Measurements from ENCODE around the gene MACROH2A1.

MACROH2A1 gene

GRCh38 chr5:135396459-135397055 is 2.5 kb downstream of the MACROH2A1 start:
- DNase-seq = no peak

DNA sequence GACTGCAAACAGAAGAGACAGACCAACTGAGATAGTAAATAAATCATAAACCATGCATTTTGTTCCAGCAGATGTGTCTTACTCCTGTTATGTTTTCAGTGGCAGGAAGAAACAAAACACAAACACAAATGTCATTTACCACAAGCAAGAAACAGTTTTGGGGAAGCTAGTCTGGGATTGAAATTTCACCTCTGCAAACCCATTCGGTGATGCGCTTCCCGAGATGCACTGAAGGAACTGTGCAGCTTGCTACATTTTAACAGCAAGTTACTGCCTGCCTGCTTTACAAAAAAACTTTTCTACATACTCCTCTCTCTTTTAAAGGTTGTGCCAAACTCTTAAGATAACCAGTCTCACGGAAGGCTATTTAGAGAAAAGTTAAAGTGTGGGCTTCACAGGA is 3.2 kb downstream of the MACROH2A1 start:
- no peak for DNase-seq

GRCh38 chr5:135395451-135395850 is 3.6 kb downstream of the MACROH2A1 start:
- no peak for DNase-seq

DNA sequence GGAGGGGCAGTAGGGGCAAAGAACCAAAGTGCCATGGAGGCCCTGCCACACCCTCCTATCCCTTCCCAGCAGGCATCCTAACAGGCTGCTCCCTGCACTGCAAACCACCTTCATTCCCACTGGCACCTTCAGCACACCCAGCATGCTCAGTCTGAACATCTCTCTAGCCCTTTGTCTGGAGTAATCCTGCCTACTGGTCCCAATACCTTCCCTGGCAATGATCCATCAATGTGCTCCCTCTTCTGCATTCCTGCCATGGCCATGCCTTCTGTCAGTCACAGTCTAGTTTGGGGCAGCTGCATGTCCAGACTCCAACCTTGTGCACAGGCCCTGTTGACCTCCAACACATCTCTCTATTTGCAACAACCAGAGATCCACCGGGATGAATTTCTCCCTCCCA is 4.9 kb downstream of the MACROH2A1 start:
- DNase-seq = no peak

DNA sequence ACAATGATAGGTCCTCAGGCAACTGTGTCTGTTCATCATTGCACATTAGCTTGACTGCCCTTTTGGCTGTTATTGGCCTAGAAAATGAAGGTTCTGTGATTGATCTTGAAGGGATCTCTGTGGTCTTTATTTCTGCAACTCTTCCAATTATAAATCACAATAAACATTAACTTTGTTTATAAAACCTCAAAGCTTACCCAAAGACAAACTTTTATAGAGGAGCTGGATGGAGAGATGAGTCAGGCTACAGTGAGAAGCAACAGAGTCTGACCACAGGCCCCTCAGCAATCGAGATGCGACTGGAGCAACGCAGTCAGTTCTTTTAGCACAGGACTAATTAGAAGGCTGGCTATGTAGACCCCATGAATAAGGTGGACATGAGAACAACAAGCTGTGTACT is 5.3 kb downstream of the MACROH2A1 start:
- no peak for DNase-seq

DNA sequence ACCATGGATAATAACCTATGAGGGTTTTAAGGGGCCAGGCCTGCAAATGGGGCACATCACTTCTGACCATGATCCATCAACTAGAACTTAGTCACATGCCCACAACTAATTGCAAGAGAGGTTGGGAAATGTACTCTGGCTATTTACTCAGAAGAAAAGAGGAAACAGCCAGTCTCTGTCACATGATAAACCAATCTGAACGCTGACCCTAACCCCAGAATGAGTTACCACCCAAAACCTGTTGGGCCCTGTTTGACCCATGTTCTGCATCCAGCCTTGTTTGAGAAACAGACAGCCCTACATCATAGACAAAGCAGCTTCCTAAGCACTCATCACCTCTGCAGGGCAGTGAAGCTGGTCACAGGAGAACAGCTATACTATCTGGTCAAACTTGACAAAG is 5.8 kb downstream of the MACROH2A1 start:
- no peak for DNase-seq

- no peak for DNase-seq
Observed at GRCh38 chr5:135392256-135392655, 6.8 kb downstream of the MACROH2A1 start.

DNA sequence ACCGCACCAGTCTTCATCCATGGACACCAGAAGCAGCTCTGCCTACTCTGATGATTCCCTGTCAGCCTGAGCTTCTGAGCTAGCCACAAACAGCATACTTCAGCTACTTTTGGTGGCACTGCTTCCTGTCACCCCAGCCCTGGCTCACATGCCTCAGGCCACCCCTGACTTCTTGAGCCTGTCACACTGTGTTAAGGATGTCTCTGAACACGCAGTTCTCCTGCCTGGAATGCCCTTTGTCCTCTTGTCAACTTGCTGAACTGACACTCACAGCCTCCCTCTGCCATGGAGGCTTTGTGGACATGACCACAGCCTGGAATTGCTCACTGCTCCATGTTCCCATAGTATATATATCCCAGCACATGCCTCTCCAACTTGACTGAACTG is 7.2 kb downstream of the MACROH2A1 start:
- no peak for DNase-seq

DNA sequence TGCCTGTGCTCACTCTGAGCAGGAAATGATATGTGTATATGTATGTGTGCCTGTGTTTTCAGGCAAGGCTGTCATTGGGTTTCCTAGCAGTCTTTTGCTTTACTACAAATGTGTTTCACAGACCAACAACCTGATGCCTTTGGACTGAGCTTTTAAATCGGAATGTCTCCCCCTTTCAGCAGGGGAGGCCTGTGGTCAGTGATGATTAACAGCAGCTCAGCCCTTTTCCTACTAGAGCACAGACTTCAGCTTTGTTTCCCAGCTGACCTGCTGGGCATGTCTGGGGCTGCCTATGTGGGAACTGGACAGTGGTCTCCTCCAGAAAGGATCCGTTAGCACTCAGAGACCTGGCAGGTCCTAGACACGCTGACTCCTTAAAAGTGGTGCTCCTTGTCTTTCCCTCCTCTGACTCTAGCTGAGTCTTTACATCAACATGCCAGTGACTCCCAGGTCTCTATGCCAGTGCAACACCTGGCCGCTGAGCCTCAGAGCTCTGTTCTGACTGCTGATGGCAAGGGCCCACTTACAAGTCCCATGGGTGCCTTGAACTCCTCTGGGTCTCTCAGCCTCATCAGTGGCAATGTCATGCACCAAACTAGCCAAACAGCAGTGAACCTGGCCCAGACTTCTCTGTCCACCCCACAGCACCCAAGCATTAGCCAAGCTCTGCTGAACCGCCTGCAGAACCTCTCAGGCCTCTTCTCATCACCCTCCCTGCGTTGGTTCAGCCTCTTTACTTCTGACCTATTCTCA is 7.7 kb downstream of the MACROH2A1 start:
- DNase-seq = no peak

GRCh38 chr5:135388860-135389435 is 10.1 kb downstream of the MACROH2A1 start:
- no peak for DNase-seq

DNA sequence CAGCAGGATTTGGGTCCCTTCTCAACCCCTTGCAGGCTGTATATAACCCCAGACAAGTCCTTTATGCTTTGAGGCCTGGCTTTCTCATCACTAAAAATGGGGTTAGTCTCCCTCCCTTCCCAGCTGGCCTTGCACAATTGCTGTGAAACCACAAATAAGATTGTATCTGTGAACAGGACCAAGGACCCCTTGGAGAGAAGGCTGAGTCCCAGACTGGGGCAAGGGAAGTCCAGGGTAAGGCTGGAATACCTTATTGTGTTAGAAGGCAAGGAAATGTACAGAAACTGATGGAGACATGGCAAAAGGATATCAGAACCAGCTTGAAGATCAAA is 11.4 kb downstream of the MACROH2A1 start:
- DNase-seq = no peak

DNA sequence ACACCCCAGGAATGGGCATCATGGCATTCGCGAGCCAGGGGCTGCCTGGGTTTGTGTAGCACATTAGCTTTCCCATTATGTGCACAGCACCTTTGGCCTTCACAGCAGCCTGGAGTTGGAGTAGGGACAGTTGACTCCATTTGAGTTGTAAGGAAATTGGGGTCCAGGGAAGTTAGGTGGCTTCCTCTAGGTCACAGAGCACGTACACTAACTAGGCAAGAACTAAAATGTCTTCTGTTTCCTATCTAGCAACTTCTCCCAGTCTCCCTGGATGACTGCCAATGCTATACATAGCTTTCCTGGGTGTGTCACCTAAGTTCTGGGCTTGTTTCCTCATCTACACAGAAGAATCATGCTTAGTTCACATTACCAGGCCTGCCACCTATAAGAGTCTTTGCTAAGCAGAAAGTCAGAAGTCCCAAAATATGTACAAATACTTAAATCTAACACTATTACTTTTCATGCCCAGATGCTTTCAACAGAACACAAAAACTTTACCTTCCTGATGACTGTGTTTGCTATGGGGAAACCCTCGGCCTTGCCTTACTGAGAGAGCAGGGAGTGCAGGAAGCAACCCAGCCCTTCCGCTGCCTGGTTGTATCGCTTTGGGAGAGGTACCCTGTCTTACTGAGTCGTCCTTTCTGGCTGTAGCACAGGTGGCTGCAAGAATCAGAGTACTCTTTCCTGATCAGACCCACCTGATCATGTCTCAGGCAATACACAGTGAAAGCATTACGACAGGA is 12.0 kb downstream of the MACROH2A1 start:
- no peak for DNase-seq

DNA sequence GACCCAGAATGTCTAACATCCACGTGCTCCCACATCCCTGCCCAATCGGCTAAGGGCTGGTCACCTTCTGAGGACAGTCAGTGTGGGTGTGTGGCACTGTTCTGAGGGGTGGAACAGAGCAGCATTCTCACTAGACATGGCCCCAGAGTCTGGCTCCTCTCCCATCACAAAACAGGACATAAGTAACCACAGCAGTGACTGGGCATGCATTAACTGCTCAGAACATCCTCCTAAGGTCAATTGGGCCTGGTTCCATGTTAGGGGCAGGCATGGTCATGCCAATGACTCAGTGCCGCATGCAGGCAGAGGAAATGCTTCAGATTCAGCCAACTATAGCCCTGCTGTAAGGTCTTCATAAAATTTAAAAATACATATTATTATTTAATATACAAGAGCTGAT is 12.9 kb downstream of the MACROH2A1 start:
- DNase-seq = no peak

DNA sequence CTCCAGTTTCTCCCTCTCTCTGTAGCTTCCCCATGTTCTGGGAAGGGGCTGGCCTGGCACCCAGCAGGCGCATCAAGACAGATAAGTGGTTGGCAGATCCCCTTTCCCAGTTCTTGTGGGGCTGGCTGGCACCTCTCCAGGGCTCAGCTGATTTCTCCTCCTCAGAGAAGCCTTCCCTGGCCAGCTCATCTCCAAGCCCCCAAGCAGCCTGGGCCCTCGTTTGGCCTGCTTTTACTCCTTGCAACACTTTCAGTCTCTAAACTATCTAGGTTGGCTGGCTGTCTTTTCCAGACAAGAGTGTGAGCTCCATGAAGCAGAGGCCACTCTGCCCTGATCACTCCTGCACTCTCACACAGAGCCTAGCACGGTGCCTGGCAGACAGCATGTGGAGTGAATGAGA is 13.5 kb downstream of the MACROH2A1 start:
- no peak for DNase-seq

GRCh38 chr5:135384898-135385297 is 14.1 kb downstream of the MACROH2A1 start:
- no peak for DNase-seq

DNA sequence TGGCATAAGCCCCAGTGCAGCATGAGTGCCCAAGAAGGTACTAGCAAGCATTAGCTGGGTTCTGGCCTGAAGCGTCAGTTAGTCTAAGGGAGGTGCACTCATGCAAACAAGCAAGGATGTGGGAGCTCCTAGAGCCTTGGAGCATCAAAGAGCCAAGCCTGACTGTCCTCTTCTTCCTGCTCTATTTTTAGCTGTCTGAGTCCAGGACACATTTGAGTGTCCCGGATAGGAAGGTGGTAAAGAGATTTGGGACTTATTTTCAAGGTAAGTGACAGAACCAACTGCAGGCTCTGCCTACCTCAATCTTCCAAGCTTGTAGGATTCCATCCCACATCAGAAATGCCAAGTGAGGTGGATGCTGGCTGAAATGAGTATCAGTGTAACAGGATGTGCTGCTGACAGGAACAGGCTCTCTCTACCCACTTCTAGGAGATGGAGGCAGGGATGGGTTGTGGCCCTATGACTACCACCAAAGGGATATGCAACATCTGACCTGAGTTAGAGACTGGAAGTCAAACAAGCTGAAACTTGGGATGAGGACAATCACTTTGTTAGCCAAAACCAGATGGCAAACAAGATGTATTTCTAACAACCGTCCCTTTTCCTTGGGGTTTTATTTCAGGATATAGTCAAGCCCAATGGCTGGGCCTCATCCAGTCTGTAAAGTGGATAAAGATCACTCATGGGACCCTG is 15.1 kb downstream of the MACROH2A1 start:
- DNase-seq = no peak

DNA sequence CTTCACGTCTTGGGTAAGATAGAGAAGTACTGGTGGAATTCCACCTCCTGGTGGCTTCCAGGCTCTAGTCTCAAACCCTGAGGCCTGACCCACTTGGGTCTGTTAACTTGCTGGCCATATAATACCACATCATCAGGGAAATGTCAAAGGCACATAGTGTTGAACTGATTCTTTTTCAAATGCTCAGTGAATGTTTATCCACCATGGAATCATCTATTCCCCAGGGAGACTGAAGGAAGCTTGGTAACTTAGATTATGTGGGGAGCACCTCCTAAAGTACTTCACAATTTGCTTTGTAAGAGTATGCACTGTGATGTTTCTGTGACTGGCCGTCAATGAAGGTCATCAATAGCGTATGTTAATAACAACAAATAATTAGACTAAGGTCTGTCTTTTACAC is 16.1 kb downstream of the MACROH2A1 start:
- no peak for DNase-seq

GRCh38 chr5:135382106-135382790 is 16.8 kb downstream of the MACROH2A1 start:
- no peak for DNase-seq

DNA sequence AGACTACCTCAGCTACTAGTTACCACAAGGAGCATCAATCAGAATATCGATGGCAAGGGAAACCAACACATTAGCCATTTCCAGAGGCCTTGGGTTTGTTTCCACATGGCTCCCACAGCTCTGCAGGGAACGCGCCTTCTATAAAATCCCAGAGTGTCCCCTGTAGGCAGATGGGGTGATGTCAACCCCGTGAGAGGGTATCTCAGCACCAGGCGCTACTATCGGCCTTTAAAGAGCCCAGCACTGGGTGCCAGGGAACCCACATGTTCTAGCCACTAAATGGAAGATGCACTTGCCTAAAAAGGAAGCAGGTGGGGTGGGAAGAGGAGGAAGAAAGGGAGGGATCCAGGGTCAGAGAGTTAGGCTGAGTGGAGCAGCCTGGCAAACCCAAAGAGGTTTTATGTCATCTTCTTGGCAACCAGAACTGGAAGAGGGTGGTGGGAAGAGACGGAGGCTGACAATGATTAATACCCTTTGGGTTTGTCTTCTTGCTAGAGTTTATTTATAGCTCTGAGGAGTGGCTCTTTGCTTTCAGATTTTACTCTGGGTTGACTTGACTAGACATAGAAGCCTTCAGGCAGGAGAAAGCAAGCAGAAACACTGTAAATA is 19.9 kb downstream of the MACROH2A1 start:
- no peak for DNase-seq

GRCh38 chr5:135377751-135378680 is 21.0 kb downstream of the MACROH2A1 start:
- no peak for DNase-seq

Data from stimulated activated CD4-positive, alpha-beta T cell treated with anti-CD3 and anti-CD28 coated beads, Interleukin-4, amount 100 ng/mL, for 4 hours (primary cell).